Stimulated activated CD4-positive, alpha-beta T cell treated with anti-CD3 and anti-CD28 coated beads, Interleukin-15, amount 100 ng/mL, for 24 hours (primary cell): ENCODE measurements around the gene PCK2.
"Not testable (repeated sequence)": the region's sequence is repeated elsewhere in the genome, so short reads cannot be mapped to it uniquely, and the experiment has no call there.

ENCODE experiments used
- DNase-seq: peaks from one replicate; pipeline ENCODE4 v3.0.0-alpha.2; 2020

Gene PCK2

DNA sequence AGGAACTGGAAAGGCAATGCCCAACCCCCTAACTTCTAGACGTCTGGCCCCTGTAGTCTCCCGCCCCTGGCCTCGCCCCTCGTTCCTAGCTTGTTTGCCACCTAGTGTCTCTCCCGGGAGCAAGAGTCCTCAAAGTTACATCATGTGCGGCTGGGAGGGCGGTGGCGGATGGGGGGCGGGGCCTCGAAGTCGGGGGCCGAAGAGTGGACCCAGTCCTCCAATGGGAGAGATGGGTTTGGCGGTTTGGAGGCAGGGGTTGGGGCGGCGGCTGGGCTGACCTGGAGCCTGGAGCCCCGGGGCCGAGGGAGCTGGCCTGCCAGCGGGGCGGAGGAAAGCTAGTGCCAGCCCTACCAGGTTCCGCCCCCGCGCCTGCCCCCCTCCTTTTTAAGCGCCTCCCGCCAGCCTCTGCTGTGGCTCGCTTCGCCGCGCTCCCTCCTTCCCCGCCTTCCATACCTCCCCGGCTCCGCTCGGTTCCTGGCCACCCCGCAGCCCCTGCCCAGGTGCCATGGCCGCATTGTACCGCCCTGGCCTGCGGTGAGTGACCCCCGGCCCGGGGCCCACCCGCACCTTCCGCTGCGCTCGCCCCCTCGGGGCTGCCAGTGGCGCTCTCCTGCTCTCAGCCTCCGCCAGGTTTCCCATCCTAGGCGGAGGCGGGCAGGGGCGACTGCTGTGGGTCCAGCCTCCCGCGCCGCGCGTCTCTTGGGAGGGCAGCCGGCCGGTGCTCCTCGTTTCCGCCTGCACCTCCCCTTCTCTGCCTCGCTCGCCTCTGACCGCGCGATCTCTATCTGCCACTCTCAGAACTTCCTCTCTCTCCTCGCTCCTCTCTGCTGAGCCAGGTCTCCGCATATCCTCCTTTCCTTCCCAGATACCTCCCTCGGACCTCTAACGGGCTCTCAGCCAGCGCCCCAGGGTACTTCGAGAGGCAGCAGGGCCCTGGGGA, at the start of gene PCK2:
PCK2 (plus strand) TSS at position 411 of the 940 bp plus-strand sequence; CDS start at position 506, 95 bp downstream.
- peak; percentile 96 for DNase-seq

GRCh38 chr14:24049002-24049401, 45.1 kb upstream of the PCK2 start:
- not testable (repeated sequence) for DNase-seq

GRCh38 chr14:24050753-24051152, 43.4 kb upstream of the PCK2 start:
- not testable (repeated sequence) for DNase-seq

- no peak for DNase-seq
Measured at GRCh38 chr14:24051176-24051788, 42.8 kb upstream of the PCK2 start.

- DNase-seq = peak; percentile 73
Measured at GRCh38 chr14:24051789-24052655, 42.1 kb upstream of the PCK2 start, which contains the start of gene CARMIL3. TSS of gene CARMIL3 (plus strand) at chr14:24052009. CDS start at chr14:24052154, 145 bp downstream.

GRCh38 chr14:24052656-24053547, 41.2 kb upstream of the PCK2 start:
- peak; percentile 77 for DNase-seq

- no peak for DNase-seq
Measured at GRCh38 chr14:24053548-24054323, 40.4 kb upstream of the PCK2 start.

DNA sequence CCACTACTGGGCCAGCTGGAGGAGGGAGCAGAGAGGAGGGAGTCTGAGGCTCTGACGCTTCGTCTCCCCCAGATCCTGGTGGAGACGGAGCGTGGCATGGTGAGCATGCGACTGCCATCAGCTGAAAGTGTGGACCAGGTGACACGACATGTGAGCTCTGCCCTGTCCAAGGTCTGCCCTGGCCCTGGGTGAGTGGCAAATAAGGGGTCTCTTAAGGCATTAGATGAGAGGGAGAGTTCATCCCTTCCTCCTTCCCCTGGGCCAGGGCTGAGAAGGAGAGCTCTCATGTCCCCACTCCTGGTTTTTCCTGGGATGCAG, 39.8 kb upstream of the PCK2 start:
- DNase-seq = no peak

DNA sequence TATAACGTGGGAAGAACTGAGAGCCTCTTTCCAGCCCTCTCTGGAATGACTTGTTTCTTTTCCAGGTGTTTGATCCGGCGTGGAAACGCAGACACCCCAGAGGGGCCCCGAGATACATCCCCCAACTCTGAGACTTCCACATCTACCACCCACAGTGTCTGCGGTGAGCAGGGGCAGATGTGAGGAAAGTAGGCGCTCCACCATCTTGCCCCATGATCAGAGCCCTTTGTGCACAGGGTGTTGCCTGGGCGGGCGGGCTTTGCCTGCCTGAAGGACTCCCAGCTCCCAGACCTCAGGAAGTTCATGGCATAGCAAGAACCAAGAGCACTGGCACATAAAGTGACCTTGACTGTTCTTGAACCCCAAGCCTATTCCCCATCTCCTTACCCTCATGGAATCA, 39.5 kb upstream of the PCK2 start:
- no peak for DNase-seq

DNA sequence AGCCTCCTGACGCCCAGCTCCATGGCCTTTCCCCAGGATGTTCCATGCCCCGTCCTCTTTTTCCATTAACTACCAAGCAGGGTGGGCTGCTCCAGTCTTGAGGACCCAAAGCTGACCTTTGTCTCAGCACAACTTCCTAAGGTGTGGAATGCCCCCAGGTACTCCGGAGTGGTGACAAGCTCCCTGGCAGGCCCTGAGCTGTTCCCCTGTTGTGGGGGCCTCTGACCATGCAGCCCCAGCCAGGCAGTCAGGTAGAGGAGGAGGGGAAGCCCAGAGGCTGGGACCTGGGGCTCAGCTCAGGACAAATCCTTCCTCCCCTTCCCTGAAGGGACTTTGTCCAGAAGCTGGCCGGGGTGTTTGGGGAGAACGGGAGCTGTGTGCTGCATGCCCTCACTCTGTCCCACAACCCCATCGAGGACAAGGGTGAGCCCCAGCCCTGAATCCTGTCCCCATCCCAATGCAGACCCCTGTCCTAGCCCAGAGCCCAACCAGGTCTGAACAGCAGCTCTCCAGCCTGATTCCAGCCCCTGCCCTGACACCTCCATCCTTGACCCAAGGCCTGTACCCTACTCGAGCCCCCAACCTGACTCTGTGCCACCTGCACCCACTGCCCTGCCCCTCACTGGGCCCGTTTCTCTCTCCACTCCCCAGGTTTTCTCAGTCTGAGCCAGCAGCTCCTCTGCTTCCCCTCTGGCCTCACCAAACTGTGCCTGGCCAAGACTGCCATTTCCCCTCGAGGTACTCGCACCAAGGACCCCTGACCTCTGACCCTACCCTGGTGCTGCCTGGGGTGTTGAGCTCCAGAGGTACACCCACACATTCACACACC, 37.9 kb upstream of the PCK2 start:
- DNase-seq = no peak

GRCh38 chr14:24056800-24057184, 37.3 kb upstream of the PCK2 start:
- DNase-seq = no peak

- DNase-seq = no peak
Measured at GRCh38 chr14:24057271-24057670, 36.8 kb upstream of the PCK2 start.

DNA sequence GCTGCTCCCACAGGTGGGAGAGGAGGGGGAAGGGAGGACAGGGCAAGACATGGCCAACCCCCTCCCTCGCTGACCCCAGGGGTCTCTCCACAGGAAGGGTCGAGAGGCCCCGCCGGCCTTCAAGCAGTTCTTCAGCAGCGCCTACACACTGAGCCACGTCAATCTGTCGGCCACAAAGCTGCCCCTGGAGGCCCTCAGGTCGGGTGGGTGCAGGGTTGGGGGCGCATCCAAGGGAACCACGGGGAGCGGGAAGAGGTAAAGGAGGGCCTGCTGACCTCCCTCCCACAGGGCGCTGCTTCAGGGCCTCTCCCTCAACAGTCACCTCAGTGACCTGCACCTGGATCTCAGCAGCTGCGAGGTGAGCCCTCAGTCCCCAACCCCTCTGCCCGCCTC, 36.2 kb upstream of the PCK2 start:
- DNase-seq = no peak

DNA sequence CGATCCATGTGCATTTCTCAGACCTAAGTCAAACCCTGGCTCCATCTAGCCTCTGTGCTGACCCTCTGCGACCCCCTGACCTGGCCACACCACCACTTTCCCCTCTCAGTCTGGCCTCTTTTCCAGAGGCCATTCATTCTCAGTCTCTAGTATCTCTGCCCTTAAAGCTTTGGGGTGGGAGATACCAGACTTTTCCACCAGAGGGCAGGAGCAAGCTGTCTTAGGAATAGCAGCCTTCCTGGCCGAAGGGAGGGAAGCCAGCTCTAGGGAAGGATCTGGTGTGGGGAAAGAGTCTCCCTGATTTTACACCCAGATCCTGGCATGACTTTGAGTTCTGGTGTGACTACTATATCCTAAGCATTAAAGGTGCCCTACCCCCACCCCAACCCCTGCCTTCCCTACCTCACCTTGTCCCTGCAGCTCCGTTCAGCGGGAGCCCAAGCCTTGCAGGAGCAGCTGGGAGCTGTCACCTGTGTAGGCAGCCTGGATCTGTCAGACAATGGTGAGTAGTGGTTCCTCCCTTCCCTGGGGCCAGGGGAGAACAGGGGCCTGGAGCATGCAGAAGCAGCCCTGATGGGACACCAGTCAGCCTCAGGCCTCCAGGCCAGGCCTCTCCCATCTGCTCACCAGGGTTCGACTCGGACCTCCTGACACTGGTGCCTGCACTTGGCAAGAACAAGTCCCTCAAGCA, 35.7 kb upstream of the PCK2 start:
- no peak for DNase-seq

DNA sequence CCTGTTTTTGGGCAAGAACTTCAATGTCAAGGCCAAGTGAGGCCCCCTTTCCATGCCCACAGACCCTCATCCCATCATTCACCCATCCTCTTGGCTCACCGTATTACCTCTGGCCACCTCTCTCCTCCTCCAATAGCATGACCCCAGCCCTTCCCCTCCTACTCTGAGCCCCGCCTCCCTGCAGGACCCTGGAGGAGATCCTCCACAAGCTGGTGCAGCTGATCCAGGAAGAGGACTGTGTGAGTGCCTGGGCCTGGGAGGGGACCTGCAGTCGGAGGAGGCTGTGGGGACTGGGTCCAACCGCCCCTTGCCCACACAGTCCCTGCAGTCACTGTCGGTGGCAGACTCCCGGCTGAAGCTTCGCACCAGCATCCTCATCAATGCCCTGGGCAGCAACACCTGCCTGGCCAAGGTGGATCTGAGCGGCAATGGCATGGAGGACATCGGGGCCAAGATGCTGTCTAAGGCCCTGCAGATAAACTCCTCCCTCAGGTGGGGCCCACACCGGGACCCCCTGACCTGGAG, 35.1 kb upstream of the PCK2 start:
- no peak for DNase-seq

GRCh38 chr14:24059841-24060388, 34.2 kb upstream of the PCK2 start:
- no peak for DNase-seq

- DNase-seq = no peak
Measured at GRCh38 chr14:24060443-24060842, 33.7 kb upstream of the PCK2 start.

- DNase-seq = no peak
Measured at GRCh38 chr14:24060984-24061913, 32.9 kb upstream of the PCK2 start.
